ENCODE results near the gene SHLD1. TPM values are rescaled to one million over a fixed set of nuclear protein-coding genes. Genes with fewer than 3 reads are reported as not detected.
"Not testable (repeated sequence)": the region's sequence is repeated elsewhere in the genome, so short reads cannot be mapped to it uniquely, and the experiment has no call there.

Gene SHLD1
- total RNA-seq, 1 experiment from 2014 or later: 2.4 TPM

GRCh38 chr20:5720696-5721095 is 29.5 kb upstream of the SHLD1 start:
- H3K27ac ChIP-seq (ENCODE audit: low read depth, low read length): no peak overlapping the region
- H3K79me2 ChIP-seq (ENCODE audit: insufficient read depth, low read length): no peaks in the 10 kb centered on the region
- ChIA-PET RAD21 (ENCODE audit: low non-redundant PET in 1 of 2, low total read pairs in 2 of 2, uncharacterized antibody in 2 of 2, unreplicated experiment in 2 of 2) (interaction anchor here in 1 of 2 experiments (0.6 kb wide), 1 partner anchor 211 kb away, joined by 4 read pairs; no protein-coding TSS in a partner anchor), POLR2A (no interaction called here), CTCF (no interaction called here)
- H3K4me2 ChIP-seq (ENCODE audit: low read length): no peak overlapping the region
- no peak overlapping the region for H3K4me3 ChIP-seq (replicated peaks in 1 of 2; ENCODE audit: low read depth in 1 of 2, low read length in 2 of 2)
- TF ChIP-seq ZBTB33 (IDR thresholded peaks at IDR 0.05; ENCODE audit: extremely low read depth, insufficient replicate concordance, low read length) (no peak), MAX (IDR thresholded peaks at IDR 0.05) (no peak), CBX3 (IDR thresholded peaks at IDR 0.05; ENCODE audit: low read depth) (no peak), ATF3 (IDR thresholded peaks at IDR 0.05) (no peak), ELF1 (IDR thresholded peaks at IDR 0.05; ENCODE audit: borderline replicate concordance, low read depth) (no peak), POLR2AphosphoS5 (IDR thresholded peaks at IDR 0.05; ENCODE audit: low read depth, low read length) (no peak), ZNF274 (IDR thresholded peaks at IDR 0.05; ENCODE audit: low read depth, low read length) (no peak), FOSL1 (IDR thresholded peaks at IDR 0.05; ENCODE audit: low read depth) (no peak), RAD21 (IDR thresholded peaks at IDR 0.05; ENCODE audit: low read depth) (no peak), SIN3A (IDR thresholded peaks at IDR 0.05; ENCODE audit: low read depth) (no peak), EGR1 (IDR thresholded peaks at IDR 0.05; ENCODE audit: low read depth) (no peak), CTCF (IDR thresholded peaks at IDR 0.05 in 2 of 3, conservative IDR thresholded peaks at IDR 0.05 in 1 of 3; ENCODE audit: borderline replicate concordance in 1 of 3, insufficient read depth in 1 of 3, low read depth in 2 of 3, low read length in 2 of 3) (no peak), YY1 (IDR thresholded peaks at IDR 0.05; ENCODE audit: extremely low read depth, insufficient replicate concordance, low read depth, low read length) (no peak)
- DNase-seq (ENCODE audit: low read depth, low spot score) (no peak), ATAC-seq (no peak)
- H3K27me3 ChIP-seq (ENCODE audit: insufficient read depth, low read length): no peaks in the 10 kb centered on the region
- H4K20me1 ChIP-seq (ENCODE audit: insufficient read depth): no peaks in the 10 kb centered on the region
- H2AFZ ChIP-seq (ENCODE audit: low read depth, low read length, poor library complexity, severe bottlenecking): no peak overlapping the region
- intact Hi-C loops (cut with micrococcal nuclease): no loop called here
- H3K9me3 ChIP-seq (ENCODE audit: control insufficient read depth in 1 of 2, insufficient read depth in 1 of 2, low read depth in 1 of 2, low read length in 2 of 2): no peaks in the 10 kb centered on the region
- BruUV-seq (replicated peaks): no TSS peak
- no peaks in the 10 kb centered on the region for H3K36me3 ChIP-seq (ENCODE audit: control insufficient read depth in 1 of 2, insufficient read depth in 2 of 2, low read length in 2 of 2)
- peaks cover 0 to 8% of the 10 kb centered on the region in 2 experiments; a peak in 1 of 4 replicates for H3K4me1 ChIP-seq (ENCODE audit: control insufficient read depth in 1 of 2, insufficient read depth in 2 of 2, low read length in 2 of 2)
- H3K9ac ChIP-seq (ENCODE audit: low read length): no peak overlapping the region
- H3K9me2 ChIP-seq (ENCODE audit: insufficient read depth): no peaks in the 10 kb centered on the region

GRCh38 chr20:5721356-5721755 is 28.8 kb upstream of the SHLD1 start:
- H3K79me2 ChIP-seq (ENCODE audit: insufficient read depth, low read length); H3K27me3 ChIP-seq (ENCODE audit: insufficient read depth, low read length); H3K27ac ChIP-seq (ENCODE audit: low read depth, low read length); H4K20me1 ChIP-seq (ENCODE audit: insufficient read depth); CTCF ChIA-PET; H3K4me2 ChIP-seq (ENCODE audit: low read length); H3K9me3 ChIP-seq (ENCODE audit: control insufficient read depth in 1 of 2, insufficient read depth in 1 of 2, low read depth in 1 of 2, low read length in 2 of 2); H3K4me3 ChIP-seq (replicated peaks in 1 of 2; ENCODE audit: low read depth in 1 of 2, low read length in 2 of 2); H3K9ac ChIP-seq (ENCODE audit: low read length); H3K9me2 ChIP-seq (ENCODE audit: insufficient read depth); DNase-seq (ENCODE audit: low read depth, low spot score); RAD21 ChIA-PET (ENCODE audit: low non-redundant PET in 1 of 2, low total read pairs in 2 of 2, uncharacterized antibody in 2 of 2, unreplicated experiment in 2 of 2); H3K36me3 ChIP-seq (ENCODE audit: control insufficient read depth in 1 of 2, insufficient read depth in 2 of 2, low read length in 2 of 2); POLR2A ChIA-PET; intact Hi-C loops (cut with micrococcal nuclease); ATAC-seq; BruUV-seq (replicated peaks); H2AFZ ChIP-seq (ENCODE audit: low read depth, low read length, poor library complexity, severe bottlenecking); H3K4me1 ChIP-seq (ENCODE audit: control insufficient read depth in 1 of 2, insufficient read depth in 2 of 2, low read length in 2 of 2): not testable (repeated sequence)

All from HCT116 (cell line).